Pancreas (tissue), 10 donors: Measurements from ENCODE around the gene EMX1. TPM values are rescaled to one million over a fixed set of nuclear protein-coding genes. Genes with fewer than 3 reads are reported as not detected.
A peak's percentile ranks its signal among the peaks of the same experiment; 100 is the strongest.

Experiments
- ATAC-seq, 4 donors: fragments of 200-7000 bp; cut with Tn5 transposase; one replicate each; pipeline versions ENCODE4 v1.8.0 to v1.9.1; 2020; ENCODE audit warnings: mild to moderate bottlenecking in 4 of 4, moderate library complexity in 4 of 4
- DNase-seq, 6 donors: peaks; one replicate each; pipeline ENCODE4 v3.0.0-alpha.2; 2020
- FAIRE-seq: peaks from 2 replicates; lab custom pipeline; 2012; peaks lifted over from hg19 to GRCh38; lab: Jason Lieb, UNC
- H3K27ac ChIP-seq, 4 donors: fragments of 200-600 bp; sonication (generic); 1 replicate in 3 of 4; 2 replicates in 1 of 4; pipeline versions ENCODE4 v1.5.0 to v1.8.0; 2020
- H3K27me3 ChIP-seq, 4 donors: fragments of 200-600 bp; one replicate each; pipeline ENCODE4 v1.8.0; 2021
- H3K36me3 ChIP-seq, 3 donors: fragments of 200-600 bp; sonication (generic) in 1 of 3; one replicate each; pipeline versions ENCODE4 v1.5.0 to v1.8.0; 2020 to 2021
- H3K4me1 ChIP-seq, 3 donors: fragments of 200-600 bp; one replicate each; pipeline ENCODE4 v1.8.0; 2021
- H3K4me3 ChIP-seq, 4 donors: fragments of 200-600 bp; sonication (generic) in 2 of 4; one replicate each; pipeline versions ENCODE4 v1.5.0 to v1.8.0; 2020 to 2021
- H3K9me3 ChIP-seq, 4 donors: fragments of 200-600 bp; one replicate each; pipeline ENCODE4 v1.8.0; 2021
- CTCF ChIP-seq, 4 donors: fragments of 200-600 bp; sonication (generic) in 3 of 4; IDR thresholded peaks; one replicate each; pipeline versions ENCODE4 v1.5.0 to v1.8.0; 2021; ENCODE audit warnings: antibody characterized with exemption in 4 of 4
- WGBS, 2 donors: extraction: QIAGEN DNeasy Blood & Tissue Kit; methylation state at CpG; one replicate each; pipeline ENCODE4 v1.1.7; 2013; 5-methylcytosine and 5-hydroxymethylcytosine counted together
- intact Hi-C, 3 donors: fragments of 100-400 bp; cut with DNase I; formaldehyde crosslinking; loops; one replicate each; pipeline versions ENCODE4 v1.11.1 to v1.14.2; 2022
- polyA plus RNA-seq, 2 donors: library from polyadenylated mRNA; stranded (reverse); fragments of 200-250 nt; gene quantifications; one replicate each; pipeline ENCODE4 v1.2.3, GENCODE V29; 2013
- total RNA-seq, 6 donors: library from RNA; stranded (reverse); fragmentation: NEBNext Ultra II Directional in 4 of 6; extraction: Animal tissue kit (Norgen Biotek cat#: 25700) in 4 of 6; gene quantifications; one replicate each; pipeline versions ENCODE4 v1.2.1 to v1.2.4, GENCODE V29; 2021 to 2023
- donor health status: healthy with polysubstance abuse.
- donor health status: DM: no; HTN: no; CAD: no; lungs with moderate emphysema.
- donor health status: DM: no; HTN: no; CAD: no.
- donor health status: control.
- donor health status: control.
- donor health status: Bipolar disorder and iron deficiency.
- donor health status: DM: yes; HTN: yes; CAD: no.
- donor health status: DM: no; HTN: no; CAD: no.
- donor health status: DM: no; HTN: no; CAD: no.
- donor health status: DM: yes; HTN: yes; CAD: no.

Gene EMX1
- total and polyA plus RNA-seq, 8 donors, result 0.13 to 0.37 (median 0.28) TPM; not detected in 1

- Histone ChIP-seq H3K9me3 (no peaks in the 10 kb centered on the region), H3K4me3 (no peak overlapping the region), H3K36me3 (no peaks in the 10 kb centered on the region), H3K4me1 (no peaks in the 10 kb centered on the region), H3K27ac (no peak overlapping the region), H3K27me3 (no peaks in the 10 kb centered on the region)
- DNase-seq, result peak in 2 of 6 donors; percentile 23 to 49
- 72 to 82% methylated on average over 10 to 12 of the region's 12 CpGs for WGBS, 2 donors
- intact Hi-C loops, result no loop called here
- no peak for ATAC-seq
- FAIRE-seq, result no peak
- no peak for TF ChIP-seq CTCF (IDR thresholded peaks at IDR 0.05)
Measured at GRCh38 chr2:72933646-72934151, 16.4 kb downstream of the EMX1 start.

- peak in 3 of 6 donors; percentile 27 to 60 (median 58) for DNase-seq
- H3K27me3 ChIP-seq, result no peaks in the 10 kb centered on the region
- TF ChIP-seq CTCF (IDR thresholded peaks at IDR 0.05), result peak; percentile 6 to 28 (median 16)
- no peak for FAIRE-seq
- H3K36me3 ChIP-seq, result no peaks in the 10 kb centered on the region
- no peak overlapping the region for H3K4me3 ChIP-seq
- H3K9me3 ChIP-seq, result no peaks in the 10 kb centered on the region
- no peak overlapping the region for H3K27ac ChIP-seq
- ATAC-seq, result peak; percentile 67 to 86 (median 73)
- H3K4me1 ChIP-seq, result no peaks in the 10 kb centered on the region
- WGBS, 2 donors, result 71 to 73% methylated on average over 14 of the region's 14 CpGs
- intact Hi-C loops, result no loop called here
Measured at GRCh38 chr2:72934683-72935610, 17.6 kb downstream of the EMX1 start.

DNA sequence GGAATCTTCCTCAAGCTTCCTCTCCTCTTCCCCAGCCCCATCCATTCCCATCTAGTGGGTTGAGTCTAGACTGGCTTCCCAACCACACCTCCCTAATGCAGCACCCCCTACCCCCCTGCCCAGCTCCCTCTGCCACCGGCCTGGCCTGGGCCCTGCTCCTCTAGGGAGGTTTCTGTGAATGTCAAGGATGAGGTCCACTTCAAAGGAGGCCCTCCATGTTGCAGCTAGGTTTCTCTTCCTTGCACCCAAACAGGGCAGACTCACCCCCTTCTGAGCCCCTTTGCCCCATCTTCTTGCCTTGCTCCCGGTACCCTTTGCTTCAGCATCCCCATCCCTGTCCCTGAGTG is 18.3 kb downstream of the EMX1 start:
- no peak overlapping the region for H3K4me3 ChIP-seq
- no peaks in the 10 kb centered on the region for H3K4me1 ChIP-seq
- no peak for FAIRE-seq
- no peak for TF ChIP-seq CTCF (IDR thresholded peaks at IDR 0.05)
- H3K36me3 ChIP-seq, result no peaks in the 10 kb centered on the region
- H3K9me3 ChIP-seq, result no peaks in the 10 kb centered on the region
- peak in 2 of 6 donors; percentile 34 to 47 for DNase-seq
- no peak for ATAC-seq
- H3K27me3 ChIP-seq, result no peaks in the 10 kb centered on the region
- intact Hi-C loops, result no loop called here
- H3K27ac ChIP-seq, result no peak overlapping the region
- 82 to 85% methylated on average over 2 of the region's 2 CpGs for WGBS, 2 donors

GRCh38 chr2:72936660-72937355 is 19.5 kb downstream of the EMX1 start:
- peak in 1 of 6 donors; percentile 55 for DNase-seq
- Histone ChIP-seq H3K9me3 (no peaks in the 10 kb centered on the region), H3K4me3 (no peak overlapping the region), H3K27ac (no peak overlapping the region), H3K4me1 (no peaks in the 10 kb centered on the region), H3K27me3 (no peaks in the 10 kb centered on the region), H3K36me3 (no peaks in the 10 kb centered on the region)
- TF ChIP-seq CTCF (IDR thresholded peaks at IDR 0.05), result no peak
- intact Hi-C loops, result no loop called here
- WGBS, 2 donors, result 54 to 56% methylated on average over 19 of the region's 19 CpGs
- FAIRE-seq, result no peak
- ATAC-seq, result no peak
